RCC 7860 (cell line): ENCODE data around the gene TMEM128.
"Not testable (repeated sequence)": the region's sequence is repeated elsewhere in the genome, so short reads cannot be mapped to it uniquely, and the experiment has no call there.

Source experiments
- DNase-seq: peaks from one replicate; pipeline ENCODE4 v3.0.0-alpha.2; 2015; ENCODE audit warnings: low spot score
- FAIRE-seq: peaks from 2 replicates; lab custom pipeline; 2012; peaks lifted over from hg19 to GRCh38; lab: Jason Lieb, UNC

Gene TMEM128

GRCh38 chr4:4202510-4202909 is 45.5 kb downstream of the TMEM128 start:
- no peak for DNase-seq
- FAIRE-seq: no peak

GRCh38 chr4:4200624-4201023 is 47.4 kb downstream of the TMEM128 start:
- no peak for DNase-seq
- FAIRE-seq: no peak

DNA sequence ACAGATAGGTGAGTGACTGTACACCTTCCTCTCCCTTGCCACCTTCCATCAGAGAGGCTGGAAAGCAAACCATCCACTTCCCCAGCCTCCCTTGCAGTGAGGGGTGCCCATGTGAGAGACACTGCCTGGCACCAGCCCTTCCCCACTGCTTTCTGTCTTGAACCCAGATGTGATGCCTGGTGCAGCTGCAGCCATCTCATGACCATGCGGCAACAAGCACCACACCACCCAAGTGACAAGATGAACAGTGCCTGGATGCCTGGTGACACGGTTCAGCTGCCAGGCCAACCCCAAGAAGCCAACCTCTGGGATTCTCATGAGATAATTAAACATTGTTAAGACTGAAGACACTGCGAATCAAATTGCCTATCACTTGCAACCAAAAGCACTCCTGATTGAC is 52.7 kb downstream of the TMEM128 start:
- DNase-seq: no peak
- no peak for FAIRE-seq

- FAIRE-seq: not testable (repeated sequence)
Observed at GRCh38 chr4:4188557-4188956, 59.5 kb downstream of the TMEM128 start.

More at GRCh38 chr4:4188557-4188956, 59.5 kb downstream of the TMEM128 start:
- DNase-seq: not testable (repeated sequence)
